Choroid plexus epithelial cell (primary cell): Measurements from ENCODE around the gene C12orf56.

ENCODE experiments used
- DNase-seq: peaks from one replicate; pipeline ENCODE4 v3.0.0-alpha.2; 2010; ENCODE audit warnings: low read depth
- H3K4me3 ChIP-seq: 2 replicates; pipeline ENCODE4 v1.5.1; 2011; ENCODE audit warnings: low read depth, mild to moderate bottlenecking, control low read depth, low read length, moderate library complexity
- TF ChIP-seq, protein P1 (sequence below): conservative IDR thresholded peaks from 2 replicates; pipeline ENCODE4 v1.5.1; 2011; ENCODE audit warnings: low read depth, mild to moderate bottlenecking, control low read depth, inconsistent platforms, low read length, moderate library complexity

The C12orf56 gene

GRCh38 chr12:64390275-64390851, at the start of gene C12orf56:
Gene C12orf56, minus strand, starts transcription at chr12:64390758. Its CDS starts 193 bp downstream, at chr12:64390565.
- DNase-seq: peak; percentile 33
- TF ChIP-seq, protein P1, sequence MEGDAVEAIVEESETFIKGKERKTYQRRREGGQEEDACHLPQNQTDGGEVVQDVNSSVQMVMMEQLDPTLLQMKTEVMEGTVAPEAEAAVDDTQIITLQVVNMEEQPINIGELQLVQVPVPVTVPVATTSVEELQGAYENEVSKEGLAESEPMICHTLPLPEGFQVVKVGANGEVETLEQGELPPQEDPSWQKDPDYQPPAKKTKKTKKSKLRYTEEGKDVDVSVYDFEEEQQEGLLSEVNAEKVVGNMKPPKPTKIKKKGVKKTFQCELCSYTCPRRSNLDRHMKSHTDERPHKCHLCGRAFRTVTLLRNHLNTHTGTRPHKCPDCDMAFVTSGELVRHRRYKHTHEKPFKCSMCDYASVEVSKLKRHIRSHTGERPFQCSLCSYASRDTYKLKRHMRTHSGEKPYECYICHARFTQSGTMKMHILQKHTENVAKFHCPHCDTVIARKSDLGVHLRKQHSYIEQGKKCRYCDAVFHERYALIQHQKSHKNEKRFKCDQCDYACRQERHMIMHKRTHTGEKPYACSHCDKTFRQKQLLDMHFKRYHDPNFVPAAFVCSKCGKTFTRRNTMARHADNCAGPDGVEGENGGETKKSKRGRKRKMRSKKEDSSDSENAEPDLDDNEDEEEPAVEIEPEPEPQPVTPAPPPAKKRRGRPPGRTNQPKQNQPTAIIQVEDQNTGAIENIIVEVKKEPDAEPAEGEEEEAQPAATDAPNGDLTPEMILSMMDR: no peak
- H3K4me3 ChIP-seq: peak within 1 kb of the TSS; percentile 48

GRCh38 chr12:64440100-64440499, 49.5 kb upstream of the C12orf56 start:
- DNase-seq: no peak
- TF ChIP-seq, protein P1: no peak
- no peak overlapping the region for H3K4me3 ChIP-seq

DNA sequence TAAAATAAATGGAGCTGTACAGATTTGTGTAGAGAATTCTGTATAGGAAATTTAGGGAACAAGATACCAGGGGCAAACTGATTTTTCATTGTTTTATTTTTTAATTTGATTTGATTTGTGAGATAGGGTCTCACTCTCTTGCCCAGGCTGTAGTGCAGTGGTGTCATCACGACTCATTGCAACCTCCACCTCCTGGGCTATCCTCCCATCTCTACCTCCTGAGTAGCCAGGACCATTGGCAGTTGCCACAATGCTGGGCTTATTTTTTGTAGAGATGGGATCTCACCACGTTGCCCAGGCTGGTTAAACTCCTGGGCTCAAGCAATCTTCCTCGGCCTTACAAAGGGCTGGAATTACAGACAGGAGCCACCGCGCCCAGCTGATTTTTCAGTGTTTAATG, 43.4 kb upstream of the C12orf56 start:
- TF ChIP-seq, protein P1: no peak
- H3K4me3 ChIP-seq: no peak overlapping the region
- no peak for DNase-seq

DNA sequence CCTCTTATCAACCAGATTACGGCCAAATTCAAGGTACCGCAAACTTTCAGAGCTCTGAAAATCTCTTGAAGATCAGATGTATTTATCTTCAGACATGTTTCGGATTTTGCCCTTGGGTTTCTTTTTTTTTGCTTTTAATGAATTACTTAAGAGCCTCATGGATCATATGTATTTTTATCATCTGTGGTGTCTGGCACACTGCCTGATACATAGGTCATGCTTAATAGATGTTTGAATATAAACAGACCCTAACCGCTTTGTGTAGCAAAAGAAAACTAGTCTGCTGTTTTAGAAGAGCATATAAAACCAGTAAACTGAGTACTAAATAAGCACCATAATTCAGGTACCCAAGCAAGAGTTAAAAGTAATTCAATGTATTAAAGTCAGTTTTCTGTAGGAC, 41.2 kb upstream of the C12orf56 start:
- H3K4me3 ChIP-seq: no peak overlapping the region

GRCh38 chr12:64430886-64431285, 40.3 kb upstream of the C12orf56 start:
- TF ChIP-seq, protein P1: no peak
- no peak for DNase-seq

More for the DNA sequence above, 41.2 kb upstream of the C12orf56 start:
- TF ChIP-seq, protein P1: no peak
- DNase-seq: peak; percentile 26

DNA sequence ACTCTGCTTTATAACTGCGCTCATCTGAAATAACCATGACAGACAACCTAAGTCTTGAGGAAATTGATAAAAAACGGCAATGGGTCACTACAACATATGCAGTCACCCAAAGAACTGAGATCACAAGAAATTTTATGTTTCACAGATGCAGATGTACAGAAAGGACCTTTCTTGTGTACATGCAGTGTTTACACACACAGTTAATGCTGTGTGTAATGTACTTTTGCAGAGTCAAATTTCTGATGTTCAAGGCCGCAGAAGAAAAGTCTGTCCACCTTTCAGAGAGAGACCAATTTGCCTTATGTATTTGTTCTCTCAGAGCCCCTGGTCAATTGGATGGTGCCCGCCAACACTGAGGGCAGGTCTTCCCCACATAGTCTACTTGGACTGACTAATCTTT, 38.4 kb upstream of the C12orf56 start:
- no peak for DNase-seq
- TF ChIP-seq, protein P1: no peak
- no peak overlapping the region for H3K4me3 ChIP-seq

More at GRCh38 chr12:64430886-64431285, 40.3 kb upstream of the C12orf56 start:
- no peak overlapping the region for H3K4me3 ChIP-seq

- no peak overlapping the region for H3K4me3 ChIP-seq
- no peak for DNase-seq
- TF ChIP-seq, protein P1: no peak
Measured at GRCh38 chr12:64427988-64428387, 37.4 kb upstream of the C12orf56 start.
